PFSK-1 (cell line): Measurements from ENCODE around the gene DERA.

Source experiments
- FOXP2 ChIP-seq: optimal IDR thresholded peaks from 2 replicates; pipeline ENCODE3; 2011; ENCODE audit warnings: borderline replicate concordance, control low read depth, inconsistent platforms; ENCODE audit not compliant: insufficient read depth; ENCODE audit errors: extremely low read length, extremely low read depth
- POLR2AphosphoS5 ChIP-seq: IDR thresholded peaks from 2 replicates; pipeline ENCODE4 v1.6.1; 2012; ENCODE audit warnings: low read depth, mild to moderate bottlenecking, control low read depth, low read length, moderate library complexity
- SIN3A ChIP-seq: IDR thresholded peaks from 2 replicates; pipeline ENCODE4 v1.6.1; 2012; ENCODE audit warnings: mild to moderate bottlenecking, low read length, moderate library complexity, borderline replicate concordance; ENCODE audit not compliant: insufficient read depth
- TAF1 ChIP-seq: IDR thresholded peaks from 2 replicates; pipeline ENCODE4 v1.6.1; 2012; ENCODE audit warnings: low read length, control low read depth, borderline replicate concordance; ENCODE audit not compliant: insufficient read depth
- TF ChIP-seq, protein P1 (sequence below), 2 experiments: IDR thresholded peaks; 2 replicates each; pipeline versions ENCODE4 v1.6.1 to v1.8.0; 2011 to 2012; ENCODE audit warnings: low read depth in 2 of 2, low read length in 2 of 2, control low read depth in 1 of 2, inconsistent platforms in 1 of 2, mild to moderate bottlenecking in 1 of 2, moderate library complexity in 1 of 2; ENCODE audit not compliant: insufficient read depth in 1 of 2

Gene DERA

GRCh38 chr12:15995801-15996200 is 84.7 kb downstream of the DERA start:
- TF ChIP-seq TAF1 (no peak), SIN3A (no peak), POLR2AphosphoS5 (no peak), FOXP2 (no peak)
- TF ChIP-seq, protein P1, sequence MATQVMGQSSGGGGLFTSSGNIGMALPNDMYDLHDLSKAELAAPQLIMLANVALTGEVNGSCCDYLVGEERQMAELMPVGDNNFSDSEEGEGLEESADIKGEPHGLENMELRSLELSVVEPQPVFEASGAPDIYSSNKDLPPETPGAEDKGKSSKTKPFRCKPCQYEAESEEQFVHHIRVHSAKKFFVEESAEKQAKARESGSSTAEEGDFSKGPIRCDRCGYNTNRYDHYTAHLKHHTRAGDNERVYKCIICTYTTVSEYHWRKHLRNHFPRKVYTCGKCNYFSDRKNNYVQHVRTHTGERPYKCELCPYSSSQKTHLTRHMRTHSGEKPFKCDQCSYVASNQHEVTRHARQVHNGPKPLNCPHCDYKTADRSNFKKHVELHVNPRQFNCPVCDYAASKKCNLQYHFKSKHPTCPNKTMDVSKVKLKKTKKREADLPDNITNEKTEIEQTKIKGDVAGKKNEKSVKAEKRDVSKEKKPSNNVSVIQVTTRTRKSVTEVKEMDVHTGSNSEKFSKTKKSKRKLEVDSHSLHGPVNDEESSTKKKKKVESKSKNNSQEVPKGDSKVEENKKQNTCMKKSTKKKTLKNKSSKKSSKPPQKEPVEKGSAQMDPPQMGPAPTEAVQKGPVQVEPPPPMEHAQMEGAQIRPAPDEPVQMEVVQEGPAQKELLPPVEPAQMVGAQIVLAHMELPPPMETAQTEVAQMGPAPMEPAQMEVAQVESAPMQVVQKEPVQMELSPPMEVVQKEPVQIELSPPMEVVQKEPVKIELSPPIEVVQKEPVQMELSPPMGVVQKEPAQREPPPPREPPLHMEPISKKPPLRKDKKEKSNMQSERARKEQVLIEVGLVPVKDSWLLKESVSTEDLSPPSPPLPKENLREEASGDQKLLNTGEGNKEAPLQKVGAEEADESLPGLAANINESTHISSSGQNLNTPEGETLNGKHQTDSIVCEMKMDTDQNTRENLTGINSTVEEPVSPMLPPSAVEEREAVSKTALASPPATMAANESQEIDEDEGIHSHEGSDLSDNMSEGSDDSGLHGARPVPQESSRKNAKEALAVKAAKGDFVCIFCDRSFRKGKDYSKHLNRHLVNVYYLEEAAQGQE (IDR thresholded peaks at IDR 0.05; ENCODE audit: insufficient read depth in 1 of 2, low read depth in 2 of 2, low read length in 2 of 2), result no peak

DNA sequence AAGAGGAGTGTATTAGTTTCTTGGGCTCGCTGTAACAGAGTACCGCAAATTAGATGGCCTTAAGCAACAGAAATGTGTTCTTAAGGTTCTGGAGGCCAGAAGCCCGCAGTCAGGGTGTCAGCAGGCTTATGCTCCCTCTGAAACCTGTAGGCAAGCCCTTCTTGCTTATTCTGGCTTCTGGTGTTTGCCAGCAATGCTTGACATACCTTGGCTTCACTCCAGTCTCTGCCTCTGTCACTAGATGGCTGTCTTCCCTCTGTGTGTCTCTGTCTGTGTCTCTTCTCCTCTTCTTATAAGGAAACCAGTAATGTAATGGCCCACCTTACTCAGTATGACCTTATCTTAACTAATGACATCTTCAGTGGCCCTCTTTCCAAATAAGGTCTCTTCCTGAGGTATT is 85.1 kb downstream of the DERA start:
- TF ChIP-seq SIN3A (no peak), FOXP2 (no peak), TAF1 (no peak), POLR2AphosphoS5 (no peak)
- TF ChIP-seq, protein P1 (IDR thresholded peaks at IDR 0.05; ENCODE audit: insufficient read depth in 1 of 2, low read depth in 2 of 2, low read length in 2 of 2), result no peak

- TF ChIP-seq SIN3A, result no peak
- TF ChIP-seq TAF1, result no peak
- TF ChIP-seq FOXP2, result no peak
- TF ChIP-seq, protein P1 (IDR thresholded peaks at IDR 0.05; ENCODE audit: insufficient read depth in 1 of 2, low read depth in 2 of 2, low read length in 2 of 2), result no peak
Measured at GRCh38 chr12:15996948-15997347, 85.8 kb downstream of the DERA start.

DNA sequence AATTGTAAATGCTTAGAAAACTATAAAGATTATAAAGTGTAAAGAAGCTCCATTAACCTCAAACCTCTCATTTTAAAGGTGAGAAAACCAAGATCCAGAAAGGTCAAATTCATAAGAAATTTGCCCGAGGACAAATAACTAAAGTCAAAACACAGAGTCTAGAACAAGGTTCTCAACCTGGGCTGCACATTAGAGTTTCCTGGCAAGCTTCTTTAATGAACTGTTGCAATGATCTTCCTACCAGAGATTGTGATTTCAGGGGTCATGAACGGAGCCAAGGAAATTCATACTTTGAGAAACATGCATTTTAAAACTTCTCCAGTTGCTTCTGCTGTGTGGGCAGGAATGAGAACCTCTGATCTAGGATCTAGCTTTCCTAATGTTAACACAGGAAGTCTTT is 86.8 kb downstream of the DERA start:
- no peak for TF ChIP-seq SIN3A
- no peak for TF ChIP-seq FOXP2
- no peak for TF ChIP-seq TAF1
- TF ChIP-seq POLR2AphosphoS5, result no peak
- TF ChIP-seq, protein P1 (IDR thresholded peaks at IDR 0.05; ENCODE audit: insufficient read depth in 1 of 2, low read depth in 2 of 2, low read length in 2 of 2), result no peak

DNA sequence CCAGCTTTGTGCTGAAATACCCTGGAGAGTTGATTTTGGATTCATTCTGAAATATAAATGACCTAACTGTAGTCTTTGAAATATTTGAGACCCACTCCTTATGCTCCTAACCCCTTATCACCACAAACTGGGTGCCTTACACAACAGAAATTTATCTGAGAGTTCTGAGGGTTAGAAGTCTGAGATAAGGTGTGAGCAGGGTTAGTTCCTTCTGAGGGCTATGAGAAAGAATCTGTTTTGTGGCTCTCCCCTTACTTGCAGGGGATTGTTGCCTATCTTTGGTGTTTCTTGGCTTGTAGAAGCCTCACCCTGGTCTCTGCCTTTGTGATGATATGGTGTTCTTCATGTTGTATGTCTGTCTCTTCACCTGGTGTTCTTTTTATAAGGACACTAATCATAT is 91.7 kb downstream of the DERA start:
- no peak for TF ChIP-seq SIN3A
- no peak for TF ChIP-seq TAF1
- no peak for TF ChIP-seq POLR2AphosphoS5
- TF ChIP-seq FOXP2, result no peak
- TF ChIP-seq, protein P1 (IDR thresholded peaks at IDR 0.05; ENCODE audit: insufficient read depth in 1 of 2, low read depth in 2 of 2, low read length in 2 of 2), result no peak
